Common myeloid progenitor, CD34-positive (primary cell): ENCODE data around the gene GSTO1.

Source experiments
- CTCF ChIA-PET: fragments of 350-600 bp; sonication (Branson Sonifier 250); formaldehyde crosslinking; loops from one replicate; lab custom pipeline; 2021; ENCODE audit warnings: antibody characterized with exemption; lab: Charles Lee
- POLR2A ChIA-PET: fragments of 350-600 bp; sonication (Branson Sonifier 250); formaldehyde crosslinking; loops from one replicate; lab custom pipeline; 2021; ENCODE audit warnings: antibody characterized with exemption; lab: Charles Lee
- DNase-seq, 3 donors: peaks; one replicate each; pipeline versions ENCODE4 v3.0.0 to v3.0.0-alpha.2; 2013
- H3K27ac ChIP-seq, 2 experiments: 1 replicate in 1 of 2; 2 replicates in 1 of 2; pipeline ENCODE4 v1.7.0; 2013; ENCODE audit warnings: inconsistent platforms in 2 of 2, low read length in 2 of 2, mild to moderate bottlenecking in 2 of 2, low read depth in 1 of 2, moderate library complexity in 1 of 2; ENCODE audit not compliant: severe bottlenecking in 2 of 2, insufficient read depth in 1 of 2, poor library complexity in 1 of 2
- H3K27me3 ChIP-seq, 5 experiments: replicated peaks in 2 of 5; 1 replicate in 3 of 5; 2 replicates in 2 of 5; pipeline versions ENCODE4 v1.6.1 to v1.7.0; 2013; ENCODE audit warnings: low read length in 4 of 5, mild to moderate bottlenecking in 2 of 5, moderate library complexity in 2 of 5, inconsistent platforms in 1 of 5; ENCODE audit not compliant: insufficient read depth in 5 of 5, control insufficient read depth in 4 of 5
- H3K36me3 ChIP-seq, 4 experiments: 1 replicate in 2 of 4; 2 replicates in 2 of 4; pipeline versions ENCODE4 v1.6.1 to v1.7.0; 2013; ENCODE audit warnings: low read length in 3 of 4, control low read depth in 1 of 4, mild to moderate bottlenecking in 1 of 4; ENCODE audit not compliant: control insufficient read depth in 4 of 4, insufficient read depth in 4 of 4
- H3K4me1 ChIP-seq, 4 experiments: 1 replicate in 3 of 4; 2 replicates in 1 of 4; pipeline versions ENCODE4 v1.6.1 to v1.7.1; 2013; ENCODE audit warnings: low read length in 3 of 4, mild to moderate bottlenecking in 3 of 4, control low read depth in 1 of 4, inconsistent platforms in 1 of 4, moderate library complexity in 1 of 4; ENCODE audit not compliant: control insufficient read depth in 4 of 4, insufficient read depth in 4 of 4; ENCODE audit errors: control extremely low read depth in 1 of 4
- H3K4me3 ChIP-seq, 7 experiments: 1 replicate in 4 of 7; 2 replicates in 3 of 7; pipeline versions ENCODE4 v1.5.1 to v1.7.0; 2013; ENCODE audit warnings: mild to moderate bottlenecking in 7 of 7, low read length in 6 of 7, moderate library complexity in 6 of 7, inconsistent platforms in 2 of 7, low read depth in 2 of 7, control low read depth in 1 of 7; ENCODE audit not compliant: insufficient read depth in 4 of 7, control insufficient read depth in 1 of 7; ENCODE audit errors: extremely low read depth in 1 of 7
- H3K9me3 ChIP-seq, 5 experiments: 1 replicate in 4 of 5; 2 replicates in 1 of 5; pipeline versions ENCODE4 v1.6.1 to v1.7.1; 2013; ENCODE audit warnings: low read length in 4 of 5, mild to moderate bottlenecking in 2 of 5, inconsistent platforms in 1 of 5, low read depth in 1 of 5, moderate library complexity in 1 of 5; ENCODE audit not compliant: control insufficient read depth in 4 of 5, insufficient read depth in 2 of 5; ENCODE audit errors: control extremely low read depth in 1 of 5
- WGBS: methylation state at CpG from one replicate; pipeline ENCODE4 v1.1.5; 2013; ENCODE audit not compliant: insufficient coverage; 5-methylcytosine and 5-hydroxymethylcytosine counted together

Gene GSTO1

GRCh38 chr10:104268713-104269645, 14.3 kb downstream of the GSTO1 start, which contains the start of gene GSTO2:
TSS of gene GSTO2 (plus strand) at chr10:104269184. CDS start at chr10:104274916, 5,732 bp downstream.
- ChIA-PET POLR2A (interaction anchor here (0.6 to 1.2 kb wide), 3 partner anchors 13 to 292 kb away, joined by 3 to 5 read pairs (median 4); no protein-coding TSS in a partner anchor), CTCF (interaction anchor here (1.6 to 2.8 kb wide), 2 partner anchors 37 to 82 kb away, joined by 4 to 14 read pairs; no protein-coding TSS in a partner anchor)
- Histone ChIP-seq H3K9me3 (no peaks in the 10 kb centered on the region), H3K36me3 (peaks cover 5 to 44% (median 22%) of the 10 kb centered on the region in 4 experiments), H3K4me3 (peak within 1 kb of the TSS; percentile 74 to 95 (median 83)), H3K27ac (peak within 1 kb of the TSS; percentile 92 to 94), H3K27me3 (no peaks in the 10 kb centered on the region), H3K4me1 (peaks cover 13 to 20% (median 16%) of the 10 kb centered on the region in 4 experiments)
- DNase-seq, result peak; percentile 99 to 100 (median 99)
- WGBS, result 0% methylated on average over 44 of the region's 59 CpGs

DNA sequence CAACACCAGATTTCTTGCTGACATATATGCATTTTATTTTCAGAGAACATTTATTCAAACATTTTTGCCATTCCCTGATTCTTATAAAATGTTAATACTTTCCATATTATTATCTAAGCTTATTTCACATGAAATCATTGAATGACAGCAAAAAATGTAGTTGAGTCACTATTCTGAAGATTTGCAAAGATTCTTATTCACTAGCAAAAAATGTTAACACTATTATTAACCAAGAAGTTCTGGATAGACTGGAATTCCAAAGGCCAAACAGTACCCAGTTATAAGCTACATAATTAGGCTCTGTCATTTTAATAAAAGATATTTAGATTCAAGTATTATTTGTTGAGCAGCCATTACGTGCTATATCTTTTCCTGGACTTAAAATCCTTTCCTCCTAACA, 18.6 kb downstream of the GSTO1 start:
- Histone ChIP-seq H3K4me1 (peaks cover 10 to 23% (median 15%) of the 10 kb centered on the region in 4 experiments), H3K27me3 (no peaks in the 10 kb centered on the region), H3K4me3 (no peak overlapping the region), H3K27ac (no peak overlapping the region), H3K9me3 (no peaks in the 10 kb centered on the region), H3K36me3 (peaks cover 0 to 2% (median 0%) of the 10 kb centered on the region in 4 experiments)
- ChIA-PET POLR2A (interaction anchor here (2.0 kb wide), 1 partner anchor 18 kb away, joined by 13 read pairs; the partner anchor contains the start of gene GSTO1), CTCF (interaction anchor here (1.0 to 9.6 kb wide), 21 partner anchors 10 to 383 kb away, joined by 3 to 207 read pairs (median 9); partner anchors contain the start of genes CFAP43, GSTO1, ITPRIP and SFR1)
- no CpG with 5 or more reads among the region's 1 CpG for WGBS
- DNase-seq, result no peak

GRCh38 chr10:104273899-104274575, 19.3 kb downstream of the GSTO1 start:
- Histone ChIP-seq H3K27ac (no peak overlapping the region), H3K4me1 (peaks cover 8 to 25% (median 14%) of the 10 kb centered on the region in 4 experiments), H3K4me3 (peak overlapping the region in 1 of 7 experiments; percentile 75), H3K36me3 (no peaks in the 10 kb centered on the region), H3K9me3 (no peaks in the 10 kb centered on the region), H3K27me3 (no peaks in the 10 kb centered on the region)
- POLR2A ChIA-PET, result interaction anchor here (0.7 to 2.0 kb wide), 3 partner anchors 12 to 153 kb away, joined by 3 to 13 read pairs (median 4); partner anchors contain the start of gene GSTO1
- 96% methylated on average over 4 of the region's 4 CpGs for WGBS
- CTCF ChIA-PET, result interaction anchor here (0.9 to 9.6 kb wide), 32 partner anchors 9 to 384 kb away, joined by 3 to 207 read pairs (median 6); partner anchors contain the start of genes CFAP43, CFAP58, GSTO1 and ITPRIP
- DNase-seq, result no peak

DNA sequence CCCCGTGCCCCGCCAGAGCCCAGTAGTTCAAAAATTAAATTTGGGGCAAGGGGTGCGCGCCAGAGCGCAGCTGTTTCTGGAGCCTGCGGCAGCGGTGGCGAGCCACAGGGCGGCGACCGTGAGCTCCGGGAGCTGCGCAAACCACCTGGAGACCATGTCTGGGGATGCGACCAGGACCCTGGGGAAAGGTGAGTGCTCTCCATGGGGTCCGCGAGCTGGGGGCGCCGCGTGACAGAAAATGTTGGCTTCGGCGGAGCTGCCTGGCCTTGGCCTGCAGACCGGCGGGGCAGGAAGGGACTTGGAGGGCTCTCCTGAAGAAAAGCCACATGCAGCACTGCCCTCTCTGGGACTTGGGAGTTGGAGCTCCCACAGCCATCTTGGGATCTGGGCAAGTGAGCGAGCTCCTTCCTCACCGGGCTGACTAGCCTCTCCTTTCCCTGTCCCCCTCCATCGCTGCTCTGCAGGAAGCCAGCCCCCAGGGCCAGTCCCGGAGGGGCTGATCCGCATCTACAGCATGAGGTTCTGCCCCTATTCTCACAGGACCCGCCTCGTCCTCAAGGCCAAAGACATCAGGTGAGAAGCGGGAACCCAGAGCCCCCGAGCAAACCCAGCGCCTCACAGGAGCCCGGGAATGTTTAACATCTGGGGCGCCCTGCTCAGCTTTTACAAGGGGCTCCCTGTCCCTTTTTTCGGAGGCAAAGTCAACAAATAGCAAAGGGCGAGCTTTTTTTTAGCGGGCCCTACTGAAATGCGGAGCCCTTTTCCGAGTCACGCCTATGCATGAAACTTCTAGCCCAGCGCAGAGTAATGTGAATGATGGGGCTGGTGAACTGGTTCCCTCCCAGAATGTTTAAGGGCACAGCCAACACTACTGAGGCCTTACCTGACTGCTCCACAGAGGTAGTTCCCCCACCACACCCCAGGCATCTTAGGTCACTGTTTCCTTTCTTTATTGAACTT, 20.4 kb downstream of the GSTO1 start:
- Histone ChIP-seq H3K27me3 (no peaks in the 10 kb centered on the region), H3K9me3 (no peaks in the 10 kb centered on the region), H3K27ac (no peak overlapping the region), H3K36me3 (no peaks in the 10 kb centered on the region), H3K4me1 (peaks cover 0 to 20% (median 9%) of the 10 kb centered on the region in 4 experiments), H3K4me3 (peak overlapping the region in 6 of 7 experiments; percentile 35 to 75 (median 50))
- ChIA-PET CTCF (interaction anchor here (0.9 to 9.6 kb wide), 32 partner anchors 8 to 385 kb away, joined by 3 to 207 read pairs (median 6); partner anchors contain the start of genes CFAP43, CFAP58, GSTO1 and ITPRIP), POLR2A (interaction anchor here (0.7 to 2.0 kb wide), 3 partner anchors 13 to 154 kb away, joined by 3 to 13 read pairs (median 4); partner anchors contain the start of gene GSTO1)
- 29% methylated on average over 38 of the region's 42 CpGs for WGBS
- DNase-seq, result peak; percentile 51 to 65 (median 58)

DNA sequence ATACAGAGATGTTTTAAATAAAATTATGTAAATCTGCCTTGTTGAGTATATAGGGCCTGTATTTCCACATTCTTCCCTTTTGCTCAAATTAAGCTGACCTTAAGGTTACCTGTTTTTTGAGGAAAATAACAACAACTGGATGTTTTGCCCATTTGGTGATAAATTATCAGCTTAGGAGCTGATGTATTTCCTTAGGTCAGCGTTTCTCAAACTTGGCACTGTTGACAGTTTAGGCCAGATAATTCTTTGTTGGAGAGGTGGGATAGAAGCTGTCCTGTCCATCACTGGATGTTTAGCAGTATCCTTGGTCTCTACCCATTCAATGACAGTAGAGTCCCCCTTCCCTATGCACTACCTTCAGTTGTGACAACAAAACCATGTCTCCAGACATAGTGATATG, 21.5 kb downstream of the GSTO1 start:
- H3K9me3 ChIP-seq, result no peaks in the 10 kb centered on the region
- no peaks in the 10 kb centered on the region for H3K27me3 ChIP-seq
- no peak overlapping the region for H3K4me3 ChIP-seq
- POLR2A ChIA-PET, result no interaction called here
- no peaks in the 10 kb centered on the region for H3K36me3 ChIP-seq
- WGBS, result 83% methylated on average over 1 of the region's 1 CpG
- no peak overlapping the region for H3K27ac ChIP-seq
- CTCF ChIA-PET, result interaction anchor here (0.9 to 9.6 kb wide), 11 partner anchors 14 to 347 kb away, joined by 3 to 207 read pairs (median 4); no protein-coding TSS in a partner anchor
- DNase-seq, result no peak
- H3K4me1 ChIP-seq, result peaks cover 0 to 20% (median 9%) of the 10 kb centered on the region in 4 experiments
